NCI-H748 (cell line): ENCODE data around the gene TMF1.
A peak's percentile ranks its signal among the peaks of the same experiment; 100 is the strongest.

Source experiments
- DNase-seq: peaks from one replicate; lab custom pipeline; 2025; ENCODE audit not compliant: unreplicated experiment; lab: John Stamatoyannopoulos, UW

The TMF1 gene

GRCh38 chr3:68977486-68978167, 74.5 kb downstream of the TMF1 start:
- DNase-seq = no peak

GRCh38 chr3:68974711-68975110, 77.4 kb downstream of the TMF1 start:
- DNase-seq = no peak

DNA sequence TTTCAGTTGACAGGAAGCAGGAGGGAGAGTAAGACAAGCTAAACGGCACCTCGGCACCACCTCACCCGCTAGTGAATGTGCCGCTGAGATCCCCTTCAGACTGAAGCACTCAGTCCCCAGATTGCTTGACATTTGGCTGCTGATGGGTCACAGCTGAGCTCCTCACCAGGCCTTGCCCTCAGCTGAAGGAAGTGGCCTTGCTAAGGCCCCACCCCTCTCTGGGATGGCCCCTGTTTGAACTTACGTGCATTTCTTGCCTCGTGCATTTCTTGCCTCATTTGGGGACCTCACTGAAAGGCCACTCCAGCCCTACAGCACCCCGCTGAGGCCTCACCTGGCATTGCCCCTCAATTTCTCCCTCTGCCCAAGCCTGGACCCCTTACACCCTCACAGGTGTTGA, 78.5 kb downstream of the TMF1 start:
- no peak for DNase-seq

DNA sequence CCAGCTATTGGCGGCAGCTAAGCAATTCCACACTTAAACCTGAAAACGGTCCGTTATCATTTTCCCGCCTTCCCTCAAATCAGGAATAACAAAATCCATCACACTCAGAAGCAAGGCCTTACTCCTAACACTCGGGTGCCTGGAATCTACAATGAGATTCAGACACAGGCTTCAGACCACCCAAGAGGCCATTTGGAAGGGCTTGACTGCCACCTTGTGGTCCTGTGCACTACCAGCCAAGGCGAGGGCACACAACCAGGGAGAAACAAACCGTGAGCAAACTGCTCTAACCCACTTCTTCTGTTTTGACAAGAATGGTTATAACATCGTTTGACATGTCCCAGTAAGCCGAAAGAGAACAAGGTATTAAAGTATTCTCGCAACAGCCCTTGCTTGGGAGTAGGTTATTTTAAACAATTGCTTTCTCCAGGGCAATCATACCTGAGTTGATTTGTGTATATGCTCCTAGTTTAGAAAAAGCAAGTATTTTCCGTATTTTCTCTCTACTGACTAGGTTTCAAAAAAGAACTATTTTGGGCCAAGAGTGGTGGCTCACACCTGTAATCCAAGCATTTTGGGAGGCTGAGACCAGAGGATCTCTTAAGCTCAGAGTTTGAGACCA, 79.7 kb downstream of the TMF1 start:
- peak; percentile 67 for DNase-seq
